GM19328 (cell line): ENCODE results near the gene CSMD2.

ENCODE experiments used
- ATAC-seq: cut with Tn5 transposase; IDR thresholded peaks from one replicate; pipeline ENCODE4 v1.9.1; 2021; ENCODE audit warnings: mild to moderate bottlenecking, moderate library complexity; ENCODE audit not compliant: unreplicated experiment

CSMD2 gene

DNA sequence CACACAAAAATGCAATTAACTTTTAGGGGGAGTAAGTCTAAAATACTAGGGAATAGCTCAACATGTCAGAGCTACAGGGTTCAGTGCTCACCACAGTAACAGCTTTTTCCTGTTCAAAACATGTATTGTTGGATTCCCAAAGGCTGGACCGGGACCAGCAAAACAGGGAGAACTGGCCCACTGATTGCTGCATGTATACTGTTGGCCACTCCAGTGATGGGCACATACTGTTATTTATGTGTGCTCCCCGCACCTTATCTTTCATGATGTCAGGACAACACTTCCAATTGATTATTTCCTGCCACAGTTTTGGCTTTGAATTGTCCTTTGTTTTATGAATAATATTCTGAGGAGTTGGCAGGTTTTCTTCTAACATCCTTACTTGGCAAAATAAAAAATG is 250.5 kb downstream of the CSMD2 start:
- ATAC-seq = no peak

GRCh38 chr1:33908324-33908956 is 256.6 kb downstream of the CSMD2 start:
- ATAC-seq = no peak

DNA sequence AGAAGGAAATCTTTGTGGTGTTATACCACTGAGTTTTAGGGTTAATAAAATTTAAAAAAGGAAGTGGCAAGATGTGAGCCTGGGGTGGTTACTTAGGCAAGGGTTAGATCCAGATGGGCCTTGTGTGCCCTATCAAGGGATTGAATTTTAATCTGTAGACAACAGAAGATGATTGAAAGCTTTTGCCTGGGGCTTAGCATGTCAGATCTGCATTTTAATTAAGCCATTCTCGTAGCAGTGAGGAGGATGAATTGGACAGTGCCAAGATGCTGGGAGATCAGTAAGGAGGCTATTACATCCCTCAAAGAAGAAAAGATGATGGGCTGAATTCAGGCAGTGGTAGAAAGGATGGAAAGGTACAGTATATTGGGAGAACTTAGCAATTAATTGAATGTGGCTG is 258.9 kb downstream of the CSMD2 start:
- ATAC-seq = no peak

DNA sequence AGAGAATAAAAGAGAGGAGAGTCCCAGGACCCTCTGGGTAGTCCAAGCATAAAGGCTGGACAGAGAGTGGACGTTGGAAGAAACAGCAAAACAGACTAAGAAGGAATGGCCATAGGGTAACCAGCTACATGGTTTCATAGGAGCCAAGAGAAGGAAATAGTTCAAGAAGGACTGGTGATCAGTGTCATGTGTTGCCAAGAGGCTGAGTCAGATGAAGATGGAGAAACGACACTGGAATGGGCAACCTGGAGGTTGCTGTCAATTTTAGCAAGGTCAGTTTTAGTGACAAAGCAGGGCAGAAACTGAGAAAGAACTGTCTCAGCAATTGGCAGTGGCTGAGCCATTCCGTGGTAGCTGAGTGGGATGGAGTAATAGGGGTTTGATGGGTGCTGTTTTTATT is 259.8 kb downstream of the CSMD2 start:
- no peak for ATAC-seq

GRCh38 chr1:33903210-33903589 is 261.8 kb downstream of the CSMD2 start:
- ATAC-seq = peak; percentile 29

- peak; percentile 62 for ATAC-seq
Measured at GRCh38 chr1:33902486-33903209, 262.4 kb downstream of the CSMD2 start.

GRCh38 chr1:33899746-33900145 is 265.3 kb downstream of the CSMD2 start:
- ATAC-seq = no peak

GRCh38 chr1:33898881-33899280 is 266.1 kb downstream of the CSMD2 start:
- no peak for ATAC-seq

DNA sequence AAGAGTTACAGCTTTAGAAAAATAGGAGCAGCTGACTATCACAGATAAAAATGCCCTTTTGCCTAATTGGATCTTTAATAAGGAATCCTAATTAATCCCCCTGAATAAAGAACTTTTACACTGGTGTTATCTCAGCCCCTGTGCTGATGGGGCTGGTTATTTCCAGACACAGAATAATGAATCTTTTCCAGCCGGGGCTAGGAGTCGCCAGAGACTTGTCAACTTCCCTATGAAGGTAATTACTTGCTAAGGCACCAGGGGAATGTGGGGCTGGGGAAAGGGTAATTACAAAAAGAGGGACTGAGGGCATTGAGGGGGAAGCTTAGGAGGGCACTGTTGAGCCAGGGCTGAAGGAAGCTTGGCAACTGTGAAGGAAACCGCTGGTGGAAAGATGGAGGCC is 266.6 kb downstream of the CSMD2 start:
- ATAC-seq = no peak

GRCh38 chr1:33897092-33897725 is 267.8 kb downstream of the CSMD2 start:
- no peak for ATAC-seq

DNA sequence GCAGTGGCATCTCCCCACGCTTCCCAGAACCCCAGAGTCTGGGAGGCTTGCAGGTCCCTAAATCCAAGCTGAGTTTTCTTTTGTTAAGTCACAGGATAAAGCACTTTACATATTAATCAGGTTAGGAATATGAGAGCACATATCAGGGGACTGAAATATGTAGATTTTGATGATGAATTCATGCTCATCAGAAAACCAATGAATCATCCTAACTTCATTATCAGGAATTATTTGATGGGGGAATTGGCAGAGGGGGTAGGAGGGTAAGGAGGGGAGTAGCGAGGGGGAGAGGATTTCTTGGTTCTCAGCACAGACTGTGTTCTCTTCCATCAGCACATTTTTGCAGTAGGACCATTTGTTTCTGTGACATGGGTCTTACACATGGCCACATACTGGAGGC is 269.1 kb downstream of the CSMD2 start:
- ATAC-seq = no peak

DNA sequence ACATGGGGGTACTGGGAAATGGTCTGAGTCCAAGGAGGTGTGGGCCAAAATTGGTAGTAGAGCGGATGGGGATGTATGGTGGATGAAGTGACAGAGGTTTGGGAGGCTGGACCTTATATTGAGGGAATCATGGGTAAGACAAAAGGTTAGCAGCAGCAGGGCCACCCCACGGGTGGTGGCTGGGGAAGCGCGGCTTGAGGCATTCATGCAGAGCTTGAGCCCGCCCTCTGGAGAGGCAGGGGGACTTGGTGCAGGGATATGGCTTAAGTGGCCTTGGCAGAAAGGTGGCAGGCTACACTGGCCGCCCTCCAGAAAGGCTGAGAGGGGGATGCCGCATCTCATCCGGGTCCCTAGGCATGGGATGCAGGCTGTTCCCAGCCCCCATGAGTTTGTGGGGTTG is 269.6 kb downstream of the CSMD2 start:
- ATAC-seq = no peak

DNA sequence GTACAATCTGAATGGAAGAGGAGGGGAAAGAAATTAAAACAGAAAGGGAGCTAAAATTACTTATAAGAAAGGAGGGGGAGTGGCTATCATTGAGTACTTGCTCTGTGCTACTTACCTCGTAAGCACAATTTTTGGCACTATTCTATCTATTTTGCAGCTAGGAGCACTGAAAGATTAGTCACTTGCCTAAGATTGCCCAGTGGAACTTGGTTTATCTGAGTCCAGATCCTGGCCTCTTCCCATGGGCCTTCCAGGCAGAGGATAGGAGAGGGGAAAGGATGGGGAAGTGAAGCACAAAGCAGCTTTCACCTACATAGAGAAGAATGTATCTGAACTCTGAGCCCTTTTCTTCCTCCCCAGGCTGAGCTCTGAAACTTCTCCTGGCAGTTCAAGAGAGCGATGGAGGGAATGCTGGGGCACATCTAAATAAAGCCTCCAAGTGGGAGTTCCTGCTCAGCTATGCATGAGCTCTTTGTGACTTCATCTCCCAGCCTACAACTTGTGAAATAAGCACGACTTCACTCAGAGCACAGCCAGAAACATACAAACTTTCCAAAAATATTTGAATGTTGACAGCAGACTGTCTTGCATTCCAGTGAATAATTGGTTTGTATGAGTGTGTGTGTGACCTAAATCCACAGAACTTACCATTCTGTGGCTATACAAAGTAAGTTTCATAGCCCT is 271.7 kb downstream of the CSMD2 start:
- no peak for ATAC-seq

DNA sequence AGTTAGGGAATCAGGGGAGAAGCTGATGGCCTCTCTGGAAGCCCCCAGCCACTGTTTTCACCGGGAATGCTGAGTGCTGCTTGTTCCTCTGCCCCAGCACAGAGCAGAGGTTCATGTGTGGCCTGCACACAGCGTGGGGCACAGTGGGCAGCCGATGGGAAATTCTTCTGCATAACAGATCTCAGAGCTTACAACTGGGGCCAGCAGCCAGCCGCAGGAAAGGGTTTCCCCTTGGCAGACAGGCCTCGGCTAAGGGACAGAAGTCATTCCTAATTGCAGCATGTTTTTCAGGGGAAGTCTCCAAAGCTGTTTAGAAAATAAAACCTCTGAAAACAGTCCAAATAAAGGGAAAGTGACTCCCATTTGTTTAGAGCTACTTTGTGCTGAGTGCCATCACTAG is 278.5 kb downstream of the CSMD2 start:
- no peak for ATAC-seq

- ATAC-seq = no peak
Measured at GRCh38 chr1:33880305-33880704, 284.7 kb downstream of the CSMD2 start.

DNA sequence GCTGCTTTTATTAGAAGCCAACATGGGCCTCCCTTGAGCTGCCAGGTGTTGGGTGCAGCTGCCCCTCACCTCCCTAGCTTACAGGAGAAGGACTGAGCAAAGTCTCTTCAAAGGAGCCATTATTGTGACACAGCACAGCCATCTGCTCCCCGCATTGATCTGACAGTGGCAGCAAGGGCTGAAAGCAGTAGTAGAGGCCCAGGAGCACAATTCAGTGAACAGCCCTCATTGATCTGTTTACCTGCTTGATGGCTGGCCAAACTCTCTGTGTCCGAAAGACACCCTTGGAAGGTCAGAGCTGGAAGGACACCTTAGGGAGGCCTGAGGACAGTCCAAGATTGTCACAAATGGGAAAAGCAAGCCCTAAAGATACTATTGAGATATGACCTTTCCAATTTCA is 286.6 kb downstream of the CSMD2 start:
- no peak for ATAC-seq

DNA sequence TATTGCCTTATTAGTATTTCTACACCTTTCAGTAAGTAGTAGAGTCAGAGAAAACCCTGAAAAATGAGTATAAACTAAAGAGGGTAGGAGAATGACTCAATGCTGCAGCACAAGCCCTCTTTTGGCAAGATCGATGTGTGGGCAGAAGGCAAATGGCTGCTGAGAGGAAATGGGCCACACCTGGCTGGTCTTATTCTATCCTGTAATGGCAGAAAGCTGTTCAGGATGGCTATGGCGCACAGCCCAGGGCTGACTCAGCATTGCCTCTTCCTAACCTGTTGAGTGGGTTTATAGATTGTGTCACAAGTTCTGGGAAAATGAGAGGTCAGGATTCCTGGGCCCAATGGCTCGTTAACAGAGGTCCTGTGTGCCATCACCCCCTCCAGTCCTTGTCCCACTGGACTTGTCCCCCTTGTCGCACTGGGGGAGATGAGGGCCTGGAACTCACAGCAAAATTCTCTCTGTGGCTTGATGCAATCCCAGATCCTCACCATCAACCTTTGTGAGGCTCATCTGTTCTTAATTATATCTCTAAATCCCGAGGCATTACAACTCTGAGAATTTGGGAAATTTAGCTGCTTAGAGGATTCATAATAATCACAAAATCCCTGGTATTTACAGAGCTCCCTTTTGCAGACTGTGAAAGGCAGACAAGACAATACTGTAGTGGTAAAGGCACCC is 287.9 kb downstream of the CSMD2 start:
- no peak for ATAC-seq

GRCh38 chr1:33875862-33876261 is 289.2 kb downstream of the CSMD2 start:
- no peak for ATAC-seq

GRCh38 chr1:33874636-33875035 is 290.4 kb downstream of the CSMD2 start:
- ATAC-seq = no peak

- ATAC-seq = no peak
Measured at GRCh38 chr1:33872683-33873082, 292.3 kb downstream of the CSMD2 start.

- no peak for ATAC-seq
Measured at GRCh38 chr1:33872275-33872674, 292.8 kb downstream of the CSMD2 start.
